ENCODE data around the gene RPS5. TPM values are rescaled to one million over a fixed set of nuclear protein-coding genes. Genes with fewer than 3 reads are reported as not detected.
"Not testable (repeated sequence)": the region's sequence is repeated elsewhere in the genome, so short reads cannot be mapped to it uniquely, and the experiment has no call there.

Gene RPS5
- total RNA-seq, 1 experiment from 2014 or later: 2,221 TPM

- in situ Hi-C loops (cut with HindIII; ENCODE audit: low pct_unique_long_range_greater_than_20kb, low sequenced_read_pairs): no loop called here
- peak; percentile 95 for DNase-seq (ENCODE audit: low read depth)
These were observed 52.8 kb downstream of the RPS5 start, which contains the start of gene ZNF132 for GRCh38 chr19:58439576-58440554. TSS of gene ZNF132 (minus strand) at chr19:58440153. CDS start at chr19:58439821, 332 bp downstream.

GRCh38 chr19:58440556-58440955, 53.5 kb downstream of the RPS5 start:
- in situ Hi-C loops (cut with HindIII; ENCODE audit: low pct_unique_long_range_greater_than_20kb, low sequenced_read_pairs): no loop called here
- DNase-seq (ENCODE audit: low read depth): no peak

GRCh38 chr19:58442986-58443385, 55.9 kb downstream of the RPS5 start:
- in situ Hi-C loops (cut with HindIII; ENCODE audit: low pct_unique_long_range_greater_than_20kb, low sequenced_read_pairs); DNase-seq (ENCODE audit: low read depth): not testable (repeated sequence)

Other genes starting within 250 kb of the RPS5 start
- 18.7 and 23.9 TPM in 2 replicates for gene ZNF329, start 236.5 kb upstream of the RPS5 start, total RNA-seq (2014; rRNA removed; shearing (Covaris generic); ENCODE audit: low replicate concordance)
- 27.7 and 34.0 TPM in 2 replicates for gene ZNF274, start 204.2 kb upstream of the RPS5 start, total RNA-seq (2014; rRNA removed; shearing (Covaris generic); ENCODE audit: low replicate concordance)
- gene ZNF544, start 158.4 kb upstream of the RPS5 start, total RNA-seq (2014; rRNA removed; shearing (Covaris generic); ENCODE audit: low replicate concordance): 61.6 and 105 TPM in 2 replicates
- 3.0 and 4.9 TPM in 2 replicates for gene ZNF8, start 108.3 kb upstream of the RPS5 start, total RNA-seq (2014; rRNA removed; shearing (Covaris generic); ENCODE audit: low replicate concordance)
- gene ERVK3-1, start 81.9 kb upstream of the RPS5 start, total RNA-seq (2014; rRNA removed; shearing (Covaris generic); ENCODE audit: low replicate concordance): 38.9 and 46.3 TPM in 2 replicates
- 2.1 and 2.3 TPM in 2 replicates for gene ZSCAN22, start 60.3 kb upstream of the RPS5 start, total RNA-seq (2014; rRNA removed; shearing (Covaris generic); ENCODE audit: low replicate concordance)
- 1.1 and 1.9 TPM in 2 replicates for gene A1BG, start 33.8 kb upstream of the RPS5 start, total RNA-seq (2014; rRNA removed; shearing (Covaris generic); ENCODE audit: low replicate concordance)
- 0.20 and 0.98 TPM in 2 replicates for gene ZNF497, start 24.5 kb upstream of the RPS5 start, total RNA-seq (2014; rRNA removed; shearing (Covaris generic); ENCODE audit: low replicate concordance)
- gene ZNF837, start 6.2 kb upstream of the RPS5 start, total RNA-seq (2014; rRNA removed; shearing (Covaris generic); ENCODE audit: low replicate concordance): 3.3 and 8.2 TPM in 2 replicates
- gene RNF225, start 8.4 kb downstream of the RPS5 start, total RNA-seq (2014; rRNA removed; shearing (Covaris generic); ENCODE audit: low replicate concordance): not detected in 2 replicates
- 15.2 and 24.6 TPM in 2 replicates for gene ZNF584, start 21.4 kb downstream of the RPS5 start, total RNA-seq (2014; rRNA removed; shearing (Covaris generic); ENCODE audit: low replicate concordance)
- 4.9 and 7.8 TPM in 2 replicates for gene ZNF132, start 52.9 kb downstream of the RPS5 start, total RNA-seq (2014; rRNA removed; shearing (Covaris generic); ENCODE audit: low replicate concordance)
- gene ZNF324B, start 64.4 kb downstream of the RPS5 start, total RNA-seq (2014; rRNA removed; shearing (Covaris generic); ENCODE audit: low replicate concordance): 6.2 and 8.3 TPM in 2 replicates
- 7.5 and 16.3 TPM in 2 replicates for gene ZNF324, start 79.8 kb downstream of the RPS5 start, total RNA-seq (2014; rRNA removed; shearing (Covaris generic); ENCODE audit: low replicate concordance)
- 19.2 and 23.1 TPM in 2 replicates for gene ZNF446, start 89.1 kb downstream of the RPS5 start, total RNA-seq (2014; rRNA removed; shearing (Covaris generic); ENCODE audit: low replicate concordance)
- gene SLC27A5, start 124.7 kb downstream of the RPS5 start, total RNA-seq (2014; rRNA removed; shearing (Covaris generic); ENCODE audit: low replicate concordance): 4.9 and 10.8 TPM in 2 replicates
- gene ZBTB45, start 132.5 kb downstream of the RPS5 start, total RNA-seq (2014; rRNA removed; shearing (Covaris generic); ENCODE audit: low replicate concordance): 8.9 and 13.5 TPM in 2 replicates
- gene TRIM28, start 156.8 kb downstream of the RPS5 start, total RNA-seq (2014; rRNA removed; shearing (Covaris generic); ENCODE audit: low replicate concordance): 542 and 662 TPM in 2 replicates
- 268 and 313 TPM in 2 replicates for gene CHMP2A, start 167.8 kb downstream of the RPS5 start, total RNA-seq (2014; rRNA removed; shearing (Covaris generic); ENCODE audit: low replicate concordance)
- gene UBE2M, start 171.3 kb downstream of the RPS5 start, total RNA-seq (2014; rRNA removed; shearing (Covaris generic); ENCODE audit: low replicate concordance): 194 and 247 TPM in 2 replicates
- gene MZF1, start 186.1 kb downstream of the RPS5 start, total RNA-seq (2014; rRNA removed; shearing (Covaris generic); ENCODE audit: low replicate concordance): 2.7 and 8.6 TPM in 2 replicates

All from Caki2 (cell line).